HepG2 (cell line): ENCODE data around the gene ADGRG1. TPM values are rescaled to one million over a fixed set of nuclear protein-coding genes. Genes with fewer than 3 reads are reported as not detected.

Experiments
- DNMT1 ChIP-seq: sonication (generic); formaldehyde crosslinking; IDR thresholded peaks from 2 replicates; pipeline ENCODE4 v1.5.1; 2020; ENCODE audit warnings: mild to moderate bottlenecking, missing genetic modification reagents
- ERF ChIP-seq: IDR thresholded peaks from 2 replicates; pipeline ENCODE4 v1.6.1; 2018; ENCODE audit warnings: missing biosample characterization, missing genetic modification reagents
- ESRRA ChIP-seq: sonication (generic); formaldehyde crosslinking; IDR thresholded peaks from 2 replicates; pipeline ENCODE4 v1.5.1; 2020; ENCODE audit warnings: mild to moderate bottlenecking, low read depth, missing genetic modification reagents
- MAFK ChIP-seq, 2 experiments: IDR thresholded peaks in 1 of 2; conservative IDR thresholded peaks in 1 of 2; 2 replicates each; pipeline ENCODE4 v1.6.1; 2011; ENCODE audit warnings: improper control_type of control experiment in 2 of 2, low read length in 2 of 2
- PHF8 ChIP-seq: sonication (generic); formaldehyde crosslinking; IDR thresholded peaks from 2 replicates; pipeline ENCODE4 v1.5.0; 2020; ENCODE audit warnings: missing genetic modification reagents
- ZBTB7B ChIP-seq: sonication (generic); formaldehyde crosslinking; IDR thresholded peaks from 2 replicates; pipeline ENCODE4 v1.4.0; 2020; ENCODE audit warnings: missing genetic modification reagents
- ZNF230 ChIP-seq: sonication (generic); formaldehyde crosslinking; IDR thresholded peaks from 2 replicates; pipeline ENCODE4 v1.4.0; 2020; ENCODE audit warnings: mild to moderate bottlenecking, missing genetic modification reagents
- ZNF234 ChIP-seq: sonication (generic); formaldehyde crosslinking; conservative IDR thresholded peaks from 2 replicates; pipeline ENCODE4 v1.5.1; 2020; ENCODE audit warnings: mild to moderate bottlenecking, missing genetic modification reagents
- ZNF235 ChIP-seq: sonication (generic); formaldehyde crosslinking; IDR thresholded peaks from 2 replicates; pipeline ENCODE4 v1.8.1; 2023; ENCODE audit warnings: mild to moderate bottlenecking, missing genetic modification reagents, borderline replicate concordance
- ZNF335 ChIP-seq: sonication (generic); formaldehyde crosslinking; IDR thresholded peaks from 2 replicates; pipeline ENCODE4 v1.4.0; 2020; ENCODE audit warnings: missing genetic modification reagents
- ZNF749 ChIP-seq: sonication (generic); formaldehyde crosslinking; IDR thresholded peaks from 2 replicates; pipeline ENCODE4 v1.8.0; 2022; ENCODE audit warnings: mild to moderate bottlenecking, missing genetic modification reagents, moderate library complexity, borderline replicate concordance
- ZNF777 ChIP-seq: sonication (generic); formaldehyde crosslinking; IDR thresholded peaks from 2 replicates; pipeline ENCODE4 v1.4.0; 2020; ENCODE audit warnings: missing genetic modification reagents
- ZSCAN22 ChIP-seq: sonication (generic); formaldehyde crosslinking; IDR thresholded peaks from 2 replicates; pipeline ENCODE4 v1.4.0; 2020; ENCODE audit warnings: mild to moderate bottlenecking, missing genetic modification reagents
- polyA plus RNA-seq, 8 experiments: library from polyadenylated mRNA; depleted of rRNA in 3 of 8; stranded (reverse) in 7 of 8; unstranded in 1 of 8; fragments of >200 nt; fragmentation: Illumina TruSeq in 4 of 8; extraction: Trizol in 4 of 8; gene quantifications; 2 replicates each; pipeline versions ENCODE4 v1.2.1 to v1.2.3, GENCODE V29; 2011 to 2016; ENCODE audit warnings: low read depth in 4 of 8, missing spikeins in 1 of 8, mixed read lengths in 1 of 8; ENCODE audit not compliant: insufficient read depth in 1 of 8
- total RNA-seq, 5 experiments: library from RNA; depleted of rRNA; stranded (reverse); fragments of >200 nt; fragmentation: Illumina TruSeq; extraction: Trizol; gene quantifications; 2 replicates each; pipeline ENCODE4 v1.2.3, GENCODE V29; 2016; ENCODE audit warnings: low read depth in 1 of 5
- TF ChIP-seq, protein P1 (sequence below), 2 experiments: fragments of 450-650 bp in 1 of 2; sonication (generic) in 1 of 2; formaldehyde crosslinking; IDR thresholded peaks; 2 replicates each; pipeline versions ENCODE4 v1.5.0 to v1.8.0; 2020 to 2022; ENCODE audit warnings: mild to moderate bottlenecking in 1 of 2, missing genetic modification reagents in 1 of 2
- TF ChIP-seq, protein P2 (sequence below): sonication (generic); formaldehyde crosslinking; IDR thresholded peaks from 2 replicates; pipeline ENCODE4 v1.5.0; 2020; ENCODE audit warnings: mild to moderate bottlenecking, missing genetic modification reagents
- TF ChIP-seq, protein P3 (sequence below): sonication (generic); formaldehyde crosslinking; IDR thresholded peaks from 2 replicates; pipeline ENCODE4 v1.5.0; 2020; ENCODE audit warnings: mild to moderate bottlenecking, missing genetic modification reagents, borderline replicate concordance
- TF ChIP-seq, protein P4 (sequence below): sonication (generic); formaldehyde crosslinking; IDR thresholded peaks from 2 replicates; pipeline ENCODE4 v1.5.0; 2020; ENCODE audit warnings: missing genetic modification reagents, mild to moderate bottlenecking, borderline replicate concordance
- TF ChIP-seq, protein P5 (sequence below): sonication (generic); formaldehyde crosslinking; IDR thresholded peaks from 2 replicates; pipeline ENCODE4 v1.5.0; 2020; ENCODE audit warnings: mild to moderate bottlenecking, low read depth, missing genetic modification reagents, borderline replicate concordance
- TF ChIP-seq, protein P6 (sequence below): sonication (generic); formaldehyde crosslinking; conservative IDR thresholded peaks from 2 replicates; pipeline ENCODE4 v1.8.0; 2022; ENCODE audit warnings: low read depth, missing genetic modification reagents

The ADGRG1 gene
- total and polyA plus RNA-seq, 2 of the 13 experiments (the other 11 are each of a cell fraction or from before 2014, with no cell fraction given), result 2.7 to 5.9 TPM

DNA sequence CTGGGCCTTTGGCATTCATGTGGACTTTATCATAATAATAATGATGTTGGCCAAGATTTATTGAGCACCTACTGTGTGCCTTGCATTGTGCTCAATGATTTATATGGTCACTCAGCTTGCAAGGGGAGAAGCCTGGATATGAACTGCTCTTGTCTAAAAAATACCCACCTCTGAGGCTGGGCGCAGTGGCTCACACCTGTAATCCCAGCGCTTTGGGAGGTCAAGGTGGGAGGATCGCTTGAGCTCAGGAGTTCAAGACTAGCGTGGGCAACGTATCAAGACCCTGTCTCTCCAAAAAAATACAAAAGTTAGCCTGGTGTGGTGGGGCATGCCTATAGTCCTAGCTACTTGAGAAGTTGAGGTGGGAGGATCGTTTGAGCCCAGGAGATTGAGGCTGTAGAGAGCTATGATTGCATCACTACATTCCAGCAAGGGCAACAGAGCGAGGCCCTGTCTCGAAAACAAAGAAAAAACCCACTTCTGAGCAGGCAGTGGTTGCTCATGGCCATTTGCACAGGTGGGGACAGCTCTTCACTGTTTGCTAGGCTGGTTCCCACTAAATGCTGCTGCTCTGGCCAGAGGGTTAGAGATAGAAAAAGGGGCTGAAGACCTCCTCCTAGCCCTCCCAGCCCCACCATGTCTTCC, 4.3 kb upstream of the ADGRG1 start (continued):
- TF ChIP-seq, protein P1, sequence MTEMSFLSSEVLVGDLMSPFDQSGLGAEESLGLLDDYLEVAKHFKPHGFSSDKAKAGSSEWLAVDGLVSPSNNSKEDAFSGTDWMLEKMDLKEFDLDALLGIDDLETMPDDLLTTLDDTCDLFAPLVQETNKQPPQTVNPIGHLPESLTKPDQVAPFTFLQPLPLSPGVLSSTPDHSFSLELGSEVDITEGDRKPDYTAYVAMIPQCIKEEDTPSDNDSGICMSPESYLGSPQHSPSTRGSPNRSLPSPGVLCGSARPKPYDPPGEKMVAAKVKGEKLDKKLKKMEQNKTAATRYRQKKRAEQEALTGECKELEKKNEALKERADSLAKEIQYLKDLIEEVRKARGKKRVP (CRISPR knock-in tag; IDR thresholded peaks at IDR 0.05), result peak in 1 of 2 experiments; percentile 93; a peak in 2 of 4 replicates
- no peak for TF ChIP-seq ZNF749 (CRISPR knock-in tag)
- TF ChIP-seq ZNF335, result peak; percentile 38; the same call in 1 of the 2 replicates
- TF ChIP-seq, protein P2, sequence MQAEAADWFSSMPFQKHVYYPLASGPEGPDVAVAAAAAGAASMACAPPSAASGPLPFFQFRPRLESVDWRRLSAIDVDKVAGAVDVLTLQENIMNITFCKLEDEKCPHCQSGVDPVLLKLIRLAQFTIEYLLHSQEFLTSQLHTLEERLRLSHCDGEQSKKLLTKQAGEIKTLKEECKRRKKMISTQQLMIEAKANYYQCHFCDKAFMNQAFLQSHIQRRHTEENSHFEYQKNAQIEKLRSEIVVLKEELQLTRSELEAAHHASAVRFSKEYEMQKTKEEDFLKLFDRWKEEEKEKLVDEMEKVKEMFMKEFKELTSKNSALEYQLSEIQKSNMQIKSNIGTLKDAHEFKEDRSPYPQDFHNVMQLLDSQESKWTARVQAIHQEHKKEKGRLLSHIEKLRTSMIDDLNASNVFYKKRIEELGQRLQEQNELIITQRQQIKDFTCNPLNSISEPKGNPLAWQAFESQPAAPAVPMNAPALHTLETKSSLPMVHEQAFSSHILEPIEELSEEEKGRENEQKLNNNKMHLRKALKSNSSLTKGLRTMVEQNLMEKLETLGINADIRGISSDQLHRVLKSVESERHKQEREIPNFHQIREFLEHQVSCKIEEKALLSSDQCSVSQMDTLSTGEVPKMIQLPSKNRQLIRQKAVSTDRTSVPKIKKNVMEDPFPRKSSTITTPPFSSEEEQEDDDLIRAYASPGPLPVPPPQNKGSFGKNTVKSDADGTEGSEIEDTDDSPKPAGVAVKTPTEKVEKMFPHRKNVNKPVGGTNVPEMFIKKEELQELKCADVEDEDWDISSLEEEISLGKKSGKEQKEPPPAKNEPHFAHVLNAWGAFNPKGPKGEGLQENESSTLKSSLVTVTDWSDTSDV, result no peak
- no peak for TF ChIP-seq DNMT1 (CRISPR knock-in tag)
- TF ChIP-seq, protein P3, sequence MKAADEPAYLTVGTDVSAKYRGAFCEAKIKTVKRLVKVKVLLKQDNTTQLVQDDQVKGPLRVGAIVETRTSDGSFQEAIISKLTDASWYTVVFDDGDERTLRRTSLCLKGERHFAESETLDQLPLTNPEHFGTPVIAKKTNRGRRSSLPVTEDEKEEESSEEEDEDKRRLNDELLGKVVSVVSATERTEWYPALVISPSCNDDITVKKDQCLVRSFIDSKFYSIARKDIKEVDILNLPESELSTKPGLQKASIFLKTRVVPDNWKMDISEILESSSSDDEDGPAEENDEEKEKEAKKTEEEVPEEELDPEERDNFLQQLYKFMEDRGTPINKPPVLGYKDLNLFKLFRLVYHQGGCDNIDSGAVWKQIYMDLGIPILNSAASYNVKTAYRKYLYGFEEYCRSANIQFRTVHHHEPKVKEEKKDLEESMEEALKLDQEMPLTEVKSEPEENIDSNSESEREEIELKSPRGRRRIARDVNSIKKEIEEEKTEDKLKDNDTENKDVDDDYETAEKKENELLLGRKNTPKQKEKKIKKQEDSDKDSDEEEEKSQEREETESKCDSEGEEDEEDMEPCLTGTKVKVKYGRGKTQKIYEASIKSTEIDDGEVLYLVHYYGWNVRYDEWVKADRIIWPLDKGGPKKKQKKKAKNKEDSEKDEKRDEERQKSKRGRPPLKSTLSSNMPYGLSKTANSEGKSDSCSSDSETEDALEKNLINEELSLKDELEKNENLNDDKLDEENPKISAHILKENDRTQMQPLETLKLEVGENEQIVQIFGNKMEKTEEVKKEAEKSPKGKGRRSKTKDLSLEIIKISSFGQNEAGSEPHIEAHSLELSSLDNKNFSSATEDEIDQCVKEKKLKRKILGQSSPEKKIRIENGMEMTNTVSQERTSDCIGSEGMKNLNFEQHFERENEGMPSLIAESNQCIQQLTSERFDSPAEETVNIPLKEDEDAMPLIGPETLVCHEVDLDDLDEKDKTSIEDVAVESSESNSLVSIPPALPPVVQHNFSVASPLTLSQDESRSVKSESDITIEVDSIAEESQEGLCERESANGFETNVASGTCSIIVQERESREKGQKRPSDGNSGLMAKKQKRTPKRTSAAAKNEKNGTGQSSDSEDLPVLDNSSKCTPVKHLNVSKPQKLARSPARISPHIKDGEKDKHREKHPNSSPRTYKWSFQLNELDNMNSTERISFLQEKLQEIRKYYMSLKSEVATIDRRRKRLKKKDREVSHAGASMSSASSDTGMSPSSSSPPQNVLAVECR (CRISPR knock-in tag), result no peak
- TF ChIP-seq ZNF235 (CRISPR knock-in tag), result no peak
- TF ChIP-seq ZNF777 (CRISPR knock-in tag), result no peak
- TF ChIP-seq ESRRA, result no peak
- no peak for TF ChIP-seq ZSCAN22 (CRISPR knock-in tag)
- TF ChIP-seq MAFK (conservative IDR thresholded peaks at IDR 0.05 in 1 of 2, IDR thresholded peaks at IDR 0.05 in 1 of 2; ENCODE audit: low read length in 2 of 2), result no peak
- peak; percentile 42; the same call in 1 of the 2 replicates for TF ChIP-seq PHF8 (CRISPR knock-in tag)
- TF ChIP-seq, protein P4, sequence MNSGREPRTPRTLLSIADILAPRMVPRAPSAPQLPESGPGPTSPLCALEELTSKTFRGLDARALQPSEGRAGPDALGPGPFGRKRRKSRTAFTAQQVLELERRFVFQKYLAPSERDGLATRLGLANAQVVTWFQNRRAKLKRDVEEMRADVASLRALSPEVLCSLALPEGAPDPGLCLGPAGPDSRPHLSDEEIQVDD, result no peak
- TF ChIP-seq ZNF230, result no peak
- TF ChIP-seq ZNF234 (CRISPR knock-in tag), result no peak
- TF ChIP-seq ERF, result no peak
- TF ChIP-seq, protein P5, sequence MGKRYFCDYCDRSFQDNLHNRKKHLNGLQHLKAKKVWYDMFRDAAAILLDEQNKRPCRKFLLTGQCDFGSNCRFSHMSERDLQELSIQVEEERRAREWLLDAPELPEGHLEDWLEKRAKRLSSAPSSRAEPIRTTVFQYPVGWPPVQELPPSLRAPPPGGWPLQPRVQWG (CRISPR knock-in tag), result no peak
- TF ChIP-seq ZBTB7B (CRISPR knock-in tag), result peak; percentile 51; the same call in 1 of the 2 replicates
- TF ChIP-seq, protein P6, sequence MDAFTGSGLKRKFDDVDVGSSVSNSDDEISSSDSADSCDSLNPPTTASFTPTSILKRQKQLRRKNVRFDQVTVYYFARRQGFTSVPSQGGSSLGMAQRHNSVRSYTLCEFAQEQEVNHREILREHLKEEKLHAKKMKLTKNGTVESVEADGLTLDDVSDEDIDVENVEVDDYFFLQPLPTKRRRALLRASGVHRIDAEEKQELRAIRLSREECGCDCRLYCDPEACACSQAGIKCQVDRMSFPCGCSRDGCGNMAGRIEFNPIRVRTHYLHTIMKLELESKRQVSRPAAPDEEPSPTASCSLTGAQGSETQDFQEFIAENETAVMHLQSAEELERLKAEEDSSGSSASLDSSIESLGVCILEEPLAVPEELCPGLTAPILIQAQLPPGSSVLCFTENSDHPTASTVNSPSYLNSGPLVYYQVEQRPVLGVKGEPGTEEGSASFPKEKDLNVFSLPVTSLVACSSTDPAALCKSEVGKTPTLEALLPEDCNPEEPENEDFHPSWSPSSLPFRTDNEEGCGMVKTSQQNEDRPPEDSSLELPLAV, result no peak
